ENCODE data around the gene THADA.
"Not testable (repeated sequence)": the region's sequence is repeated elsewhere in the genome, so short reads cannot be mapped to it uniquely, and the experiment has no call there.

THADA gene

DNA sequence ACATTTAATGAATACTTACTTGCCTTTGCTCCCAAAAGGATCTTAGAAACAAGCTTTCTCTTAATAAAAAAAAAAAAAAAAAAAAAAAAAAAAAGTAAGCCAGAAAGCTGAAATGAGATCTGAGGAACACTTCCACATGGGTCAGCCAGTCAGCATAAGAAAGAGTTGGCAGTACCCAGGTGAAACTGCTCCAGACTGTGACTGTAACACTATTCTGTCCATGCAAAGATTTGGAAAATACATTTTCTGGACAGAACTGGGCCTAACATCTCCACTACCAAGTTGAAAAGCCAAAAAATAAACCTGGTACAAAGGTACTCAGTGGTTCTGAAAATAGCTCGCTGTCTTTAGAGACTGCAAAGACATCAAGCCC is 135.7 kb downstream of the THADA start:
- no peak for DNase-seq

DNA sequence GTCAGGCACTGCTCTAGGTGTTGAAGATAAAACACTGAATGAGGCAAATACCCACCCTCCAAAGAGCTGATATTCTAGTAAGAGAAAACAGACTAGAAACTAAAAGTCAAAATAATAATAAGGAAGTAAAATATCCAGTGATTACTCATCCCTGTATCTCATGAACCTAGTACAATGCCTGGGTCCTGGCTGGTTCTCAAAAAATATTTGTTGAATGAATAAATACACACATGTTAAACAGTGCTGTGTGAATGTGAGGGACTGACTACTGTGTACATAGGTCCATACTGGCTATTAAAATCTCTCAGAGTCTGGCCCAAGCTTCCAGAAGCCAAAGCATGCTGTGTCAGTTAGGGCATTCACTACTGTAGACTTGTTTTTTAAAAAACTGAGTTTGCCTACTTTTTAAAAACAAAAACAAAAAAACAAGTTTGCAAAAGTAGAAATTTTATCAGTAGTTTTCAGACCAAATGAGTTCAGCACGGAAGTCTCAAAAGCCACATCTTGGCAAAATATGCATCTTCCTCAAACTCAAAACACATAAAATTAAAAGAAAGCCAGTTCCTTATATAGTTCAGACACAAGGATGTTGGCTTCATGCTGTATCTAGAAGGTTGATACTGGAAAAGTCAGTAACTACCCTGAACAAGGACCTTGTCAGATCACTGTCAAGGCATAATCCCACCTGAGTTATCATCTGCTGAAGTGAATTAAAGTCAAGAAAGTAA is 136.2 kb downstream of the THADA start:
- no peak for DNase-seq

DNA sequence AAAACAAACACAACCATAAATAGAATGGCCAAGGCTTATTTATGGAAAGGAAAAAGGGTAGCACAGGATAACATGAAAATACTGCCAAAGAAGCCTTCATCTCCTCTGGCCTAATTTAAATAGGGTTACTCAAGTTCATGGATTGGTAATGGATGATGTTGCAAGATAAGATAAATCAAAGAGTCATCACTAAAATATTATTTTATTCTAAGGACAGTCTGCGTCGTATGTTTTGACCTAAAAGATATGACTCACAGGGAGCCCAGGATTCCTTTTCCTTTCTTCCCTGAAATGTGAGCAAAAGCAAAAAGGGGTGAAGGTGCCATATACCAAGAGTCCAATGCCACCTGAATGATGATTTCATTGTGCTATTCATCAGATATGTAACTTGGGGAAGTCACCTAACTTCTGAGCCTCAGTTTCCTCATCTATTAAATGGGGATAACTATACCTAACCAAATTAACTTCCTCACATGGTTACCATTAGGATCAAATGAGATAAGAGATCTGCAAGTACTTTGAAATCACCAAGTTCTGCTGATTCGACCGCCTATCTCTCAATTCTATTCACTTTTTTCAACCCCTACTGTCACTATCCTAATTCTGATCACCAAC is 137.7 kb downstream of the THADA start:
- no peak for DNase-seq

DNA sequence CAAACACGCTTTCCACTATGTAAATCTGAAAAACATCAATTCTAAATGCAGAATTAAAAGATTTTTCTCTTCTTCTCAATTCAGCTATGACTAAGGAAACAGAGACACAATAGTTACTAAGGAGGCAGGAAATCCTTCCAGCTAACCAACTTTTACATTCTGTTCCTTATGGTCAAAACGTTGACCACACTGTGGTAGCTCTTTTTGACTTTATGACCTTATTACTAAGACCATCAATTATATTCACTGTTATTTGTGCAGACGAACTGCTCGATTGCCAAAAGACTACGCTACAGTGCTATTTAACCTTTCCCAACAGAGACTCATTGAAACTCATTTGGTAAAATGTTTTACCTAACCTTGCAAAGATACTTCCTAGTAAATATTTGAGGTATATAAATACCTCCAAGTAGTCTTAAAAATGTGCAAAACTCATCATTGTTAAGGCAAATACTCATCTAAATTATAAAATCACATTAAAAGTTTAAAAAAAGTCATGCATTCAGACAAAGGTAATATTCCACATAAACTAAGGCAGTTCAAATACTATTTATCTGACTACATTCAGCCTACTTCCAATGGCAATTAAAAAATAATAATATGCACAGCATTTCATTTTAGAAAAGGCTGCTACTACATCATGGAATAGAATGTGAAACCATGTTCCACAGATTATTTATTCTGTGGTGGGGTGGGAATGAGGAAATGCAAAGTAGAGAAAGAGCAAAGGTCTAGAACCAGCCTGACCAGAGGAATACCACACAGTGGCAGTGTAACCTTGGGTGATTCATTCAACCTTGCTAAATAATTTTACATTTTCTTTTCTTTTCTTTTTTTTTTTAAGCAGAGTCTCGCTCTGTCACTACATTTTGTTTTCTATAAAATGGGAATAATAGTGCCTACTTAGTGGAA is 139.9 kb downstream of the THADA start:
- DNase-seq, result no peak

DNA sequence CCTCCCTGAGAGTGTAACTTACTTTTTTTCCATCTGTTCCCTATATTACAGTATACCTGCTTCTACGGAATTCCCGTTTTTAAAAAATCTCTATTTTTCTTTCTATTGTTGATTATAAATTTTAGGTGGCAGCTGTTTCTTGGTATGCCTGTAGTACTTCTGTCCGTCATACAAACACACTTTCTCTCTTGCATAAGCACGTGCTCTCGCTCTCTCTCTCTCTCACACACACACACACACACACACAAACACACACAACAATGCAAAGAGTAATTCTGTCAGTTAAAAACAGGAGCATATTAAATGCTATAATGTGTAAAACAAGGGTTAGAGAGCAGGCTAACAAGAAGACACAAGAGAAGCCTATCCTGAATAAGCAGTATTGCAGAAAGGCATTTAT is 140.5 kb downstream of the THADA start:
- DNase-seq, result no peak

DNA sequence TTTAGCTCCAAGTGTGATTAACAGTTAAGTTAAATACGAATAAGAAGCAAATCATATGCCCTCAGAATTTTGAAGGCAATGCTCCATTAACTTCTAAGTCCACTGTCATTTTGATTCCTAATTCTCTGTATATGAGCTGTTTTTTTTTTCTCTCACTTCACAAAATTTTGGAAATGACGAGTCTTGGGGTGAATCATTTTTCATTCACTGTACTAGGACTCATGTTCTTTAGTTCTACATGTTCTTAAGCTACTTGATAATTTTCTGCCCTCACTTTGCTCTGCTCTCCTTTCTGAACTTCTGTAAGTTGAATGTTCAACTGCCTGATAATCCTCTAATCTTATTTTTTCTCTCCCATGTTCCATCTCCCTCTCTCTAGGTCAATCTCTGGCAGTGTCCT is 141.0 kb downstream of the THADA start:
- DNase-seq, result no peak

DNA sequence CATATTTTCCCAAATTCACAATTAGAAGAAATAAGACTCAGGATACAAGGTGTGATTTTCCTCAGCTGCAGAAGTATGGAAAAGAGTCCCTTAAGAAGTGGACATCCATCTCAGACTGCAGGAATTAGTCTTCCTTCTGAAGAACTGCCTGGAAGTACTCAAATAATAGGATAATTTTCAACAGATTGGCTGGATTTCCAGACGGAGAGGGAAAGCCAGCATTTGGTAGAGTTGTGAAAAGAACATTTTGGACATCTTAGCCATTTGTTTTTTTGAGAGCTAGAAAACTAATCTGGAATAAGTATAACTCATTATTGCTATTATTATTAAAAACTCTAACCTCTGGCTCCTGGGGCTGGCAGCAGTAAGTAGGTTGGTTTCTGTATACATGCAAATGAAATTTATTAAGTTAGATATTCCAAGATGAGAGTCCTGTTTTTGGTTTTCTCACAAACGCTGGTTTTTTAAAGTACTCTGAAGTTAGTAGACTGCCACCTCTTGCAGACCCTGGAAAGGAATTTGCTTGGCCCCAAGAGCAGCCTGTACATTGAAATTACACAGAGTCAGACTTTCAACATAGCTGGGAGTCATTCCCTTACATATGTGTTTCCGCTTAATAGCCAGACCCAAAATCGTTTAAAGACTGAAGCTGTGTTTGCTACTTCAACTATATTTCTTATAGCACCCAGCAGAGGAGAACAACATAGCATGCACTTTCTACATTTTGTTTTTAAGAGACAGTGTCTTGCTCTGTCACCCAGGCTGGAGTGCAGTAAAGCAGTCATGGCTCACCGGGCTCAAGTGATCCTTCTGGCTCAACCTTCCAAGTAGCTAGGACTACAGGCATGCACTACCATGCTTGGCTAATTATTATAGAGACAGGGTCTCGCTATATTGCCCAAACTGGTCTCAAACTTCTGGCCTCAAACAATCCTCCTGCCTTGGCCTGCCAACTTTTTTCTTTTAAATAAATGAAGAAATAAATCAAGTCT is 142.4 kb downstream of the THADA start:
- DNase-seq, result no peak

DNA sequence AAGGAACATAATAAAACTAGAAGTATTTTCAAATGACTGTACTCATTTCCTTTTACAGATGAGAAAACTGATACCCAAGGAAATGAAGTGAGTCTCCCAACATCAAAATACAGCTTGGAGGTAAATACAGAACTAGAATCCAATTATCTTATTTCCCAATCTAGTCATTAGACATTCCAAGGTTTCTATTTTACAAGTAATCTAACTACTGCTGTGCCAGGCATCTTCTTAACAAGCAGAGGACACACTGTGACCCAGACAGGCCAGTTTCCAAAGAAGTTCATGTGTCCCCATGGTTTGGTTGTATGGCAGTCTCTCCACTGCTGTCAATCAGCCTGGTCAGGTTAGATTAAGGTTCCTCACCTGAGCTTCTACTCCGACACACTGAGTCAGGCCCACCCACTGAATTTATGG is 143.5 kb downstream of the THADA start:
- no peak for DNase-seq

DNA sequence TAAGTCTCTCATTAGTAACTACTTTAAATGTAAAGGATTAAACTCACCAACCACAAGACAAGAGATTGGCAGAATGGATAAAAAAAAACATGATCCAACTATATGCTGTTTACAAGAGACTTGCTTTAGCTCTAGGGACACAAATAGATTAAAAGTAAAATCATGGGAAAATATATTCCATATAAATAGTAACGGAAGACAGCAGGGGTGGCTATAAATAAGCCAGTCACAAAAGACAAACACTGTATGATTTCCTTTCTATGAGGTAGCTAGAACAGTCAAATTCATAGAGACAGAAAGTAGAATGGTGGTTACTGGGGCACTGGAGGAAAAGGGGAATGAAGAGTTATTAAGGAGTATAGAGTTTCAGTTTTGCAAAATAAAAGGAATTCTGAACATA is 145.2 kb downstream of the THADA start:
- no peak for DNase-seq

DNA sequence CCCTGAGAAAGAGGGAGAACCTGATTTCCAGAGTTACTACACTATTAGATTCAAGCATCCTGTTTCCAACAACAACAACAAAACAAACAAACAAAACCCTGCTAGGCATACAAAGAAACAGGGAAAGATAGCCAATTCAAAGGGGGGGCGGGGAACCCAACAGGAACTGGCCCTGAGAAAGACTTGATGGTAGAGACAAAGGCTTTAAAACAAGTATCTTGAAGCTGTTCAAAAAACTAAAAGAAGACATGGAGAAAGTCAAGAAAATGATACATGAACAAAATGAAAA is 147.1 kb downstream of the THADA start:
- no peak for DNase-seq

DNA sequence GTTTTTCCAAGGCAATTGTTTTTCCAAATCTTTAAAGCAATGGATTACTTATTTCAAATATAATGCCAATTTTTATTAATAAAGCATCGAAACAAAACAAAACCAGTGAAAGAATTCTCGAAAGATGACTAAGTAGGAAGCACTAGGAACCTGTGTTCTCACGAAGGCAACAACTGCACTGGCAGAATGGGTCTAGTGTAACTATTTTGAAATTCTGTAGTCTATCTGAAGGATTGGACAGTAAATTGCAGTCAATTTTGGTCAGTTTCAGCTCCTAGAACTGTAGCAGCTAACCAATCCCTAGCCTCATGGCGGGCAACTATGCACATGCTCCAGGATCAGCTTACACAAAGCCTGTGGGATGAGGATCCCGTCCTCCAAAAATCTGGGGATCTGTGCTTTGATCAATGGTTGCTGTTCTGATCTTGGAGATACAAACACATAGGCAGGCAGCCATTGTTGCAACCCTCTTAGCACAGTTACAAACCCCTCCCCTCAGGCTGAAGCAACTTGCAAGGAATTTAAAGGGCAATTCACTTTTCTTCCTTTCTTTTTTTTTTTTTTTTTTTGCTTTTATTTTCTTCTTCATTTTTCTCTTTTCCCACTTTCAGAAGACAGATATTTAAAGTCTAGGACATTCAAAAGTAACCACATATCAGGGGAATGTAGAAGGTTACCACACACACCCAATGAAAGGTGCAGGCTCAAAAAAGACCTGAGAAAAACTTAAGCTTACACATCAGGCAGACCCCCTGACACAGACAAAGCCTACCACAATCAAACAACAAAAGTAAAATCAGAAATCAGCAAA is 147.6 kb downstream of the THADA start:
- DNase-seq, result no peak

DNA sequence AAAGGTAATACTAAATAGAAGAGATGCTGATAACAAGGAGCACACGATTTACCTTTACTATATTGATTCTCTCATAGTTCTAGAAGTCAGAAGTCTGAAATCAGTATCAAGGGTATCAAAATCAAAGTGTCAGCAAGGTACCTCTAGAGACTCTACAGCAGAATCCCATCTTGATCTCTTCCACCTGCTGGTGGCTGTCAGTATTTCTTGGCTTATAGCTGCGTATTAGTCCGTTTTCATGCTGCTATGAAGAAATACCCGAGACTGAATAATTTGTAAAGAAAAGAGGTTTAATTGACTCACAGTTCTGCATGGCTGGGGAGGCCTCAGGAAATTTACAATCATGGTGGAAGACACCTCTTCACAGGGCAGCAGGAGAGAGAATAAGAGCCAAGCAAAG is 149.1 kb downstream of the THADA start:
- not testable (repeated sequence) for DNase-seq

DNA sequence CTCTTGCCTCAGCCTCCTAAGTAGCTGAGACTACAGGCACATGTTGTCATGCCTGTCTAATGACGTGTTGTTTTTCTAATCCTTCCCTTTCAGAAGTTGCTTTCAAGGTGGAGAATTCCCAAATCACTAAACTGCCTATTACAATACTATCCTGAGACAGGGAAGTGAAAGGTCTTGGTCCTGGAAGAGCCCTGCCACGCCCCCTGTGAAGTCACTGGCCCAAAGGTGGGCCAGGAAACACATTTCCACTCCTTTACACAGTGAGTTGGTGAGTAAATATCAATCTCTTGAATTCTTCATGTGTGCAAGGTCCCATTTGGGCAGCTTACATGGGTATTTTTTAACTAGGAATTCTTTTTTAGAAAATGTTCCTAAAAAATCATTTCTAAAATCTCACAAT is 150.1 kb downstream of the THADA start:
- no peak for DNase-seq

DNA sequence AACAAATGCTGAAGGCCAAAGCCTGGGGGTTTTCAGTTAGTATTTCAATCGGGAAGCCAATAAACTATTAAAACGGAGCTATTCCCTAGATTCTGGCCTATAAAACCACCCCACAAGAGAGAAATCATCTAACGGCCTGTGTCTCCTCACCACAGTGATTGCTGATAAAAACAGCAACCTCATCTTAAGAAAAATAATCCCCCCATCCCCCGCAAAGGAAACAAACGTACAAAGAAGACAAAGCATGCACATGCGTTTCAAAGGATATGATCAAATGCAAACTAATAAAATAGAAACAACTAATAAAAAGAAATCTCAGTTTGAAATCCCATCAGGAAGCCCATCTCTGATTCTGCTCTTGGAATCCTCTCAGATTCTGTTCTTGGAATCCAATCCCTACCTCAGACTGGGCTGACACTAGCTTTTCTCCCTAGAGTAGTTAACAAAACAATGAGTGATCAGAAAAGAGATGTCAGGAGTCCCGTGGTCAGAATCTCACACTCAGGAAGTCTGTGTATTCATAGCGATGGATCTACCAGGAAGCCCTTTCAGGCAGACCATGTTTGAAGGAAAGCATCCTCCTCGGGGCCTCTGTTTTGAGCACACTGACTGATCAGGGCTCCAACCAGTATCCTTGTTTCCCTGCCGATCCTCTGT is 150.7 kb downstream of the THADA start:
- DNase-seq, result no peak

DNA sequence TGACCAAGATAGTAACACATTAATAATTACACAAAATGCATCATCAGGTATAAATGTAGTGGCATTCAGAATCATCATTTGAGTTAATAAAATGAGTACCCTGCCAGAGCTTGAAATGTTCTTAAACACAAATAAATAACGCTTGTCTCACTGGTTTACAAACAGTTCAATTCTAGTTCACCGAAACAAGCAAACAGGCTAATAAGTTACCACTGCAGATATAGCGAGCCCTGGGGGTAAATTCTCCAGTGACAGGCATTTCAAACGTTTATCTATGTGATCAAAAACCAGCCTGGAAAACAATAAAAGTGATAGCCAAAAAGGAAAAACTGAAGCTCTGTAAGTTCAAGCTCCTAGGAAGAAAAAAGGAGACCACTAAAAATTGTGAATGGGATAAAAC is 152.6 kb downstream of the THADA start:
- DNase-seq, result no peak

DNA sequence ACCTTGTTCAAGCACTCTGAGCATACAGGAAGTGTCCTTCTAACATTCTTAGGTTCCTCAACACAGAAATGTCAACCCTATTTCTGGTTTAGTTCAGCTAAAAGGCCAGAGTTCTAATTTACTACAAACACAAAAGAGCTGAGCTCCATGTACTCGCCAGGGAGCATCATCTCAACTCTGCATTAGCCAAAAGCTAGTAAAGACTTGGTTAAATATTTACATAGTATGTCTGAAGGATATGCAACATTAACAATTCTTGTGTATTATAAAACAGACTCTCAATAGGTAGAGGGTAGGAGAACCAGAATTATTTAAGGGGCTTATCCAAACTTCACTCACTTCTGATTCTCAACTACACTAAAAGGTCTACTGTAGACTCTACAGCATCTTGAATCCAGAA is 154.6 kb downstream of the THADA start:
- no peak for DNase-seq

DNA sequence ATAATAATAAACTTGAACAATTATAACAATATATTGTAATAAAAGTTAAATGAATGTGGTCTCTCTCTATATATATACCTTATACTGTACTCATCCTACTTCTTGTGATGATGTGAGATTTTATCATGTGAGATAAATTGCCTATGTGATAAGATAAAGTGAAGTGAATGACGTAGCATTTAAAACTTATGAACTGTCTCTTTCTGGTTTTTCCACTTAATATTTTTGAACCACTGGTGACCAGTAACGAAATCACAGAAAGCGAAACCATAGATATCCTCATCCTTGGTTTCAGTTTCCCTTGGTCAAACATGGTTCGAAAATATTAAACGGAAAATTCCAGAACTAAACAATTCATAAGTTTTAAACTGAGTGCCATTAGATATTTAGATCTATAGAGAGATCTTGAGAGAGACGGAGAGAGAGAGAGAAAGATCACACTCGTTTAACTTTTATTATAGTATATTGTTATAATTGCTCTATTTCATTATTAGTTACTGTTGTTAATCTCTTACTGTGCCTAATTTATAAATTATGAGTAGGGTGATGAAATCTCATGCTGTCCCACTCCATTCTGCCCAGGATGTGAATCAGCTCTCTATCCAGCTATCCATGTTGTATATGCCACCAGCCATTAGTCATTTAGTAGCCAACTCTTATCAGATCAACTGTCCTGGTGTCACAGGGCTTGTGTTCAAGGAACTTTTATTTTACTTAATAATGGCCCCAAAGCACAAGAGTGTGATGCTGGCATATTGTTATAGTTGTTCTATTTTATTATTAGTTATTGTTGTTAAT is 156.8 kb downstream of the THADA start:
- DNase-seq, result peak; percentile 69

DNA sequence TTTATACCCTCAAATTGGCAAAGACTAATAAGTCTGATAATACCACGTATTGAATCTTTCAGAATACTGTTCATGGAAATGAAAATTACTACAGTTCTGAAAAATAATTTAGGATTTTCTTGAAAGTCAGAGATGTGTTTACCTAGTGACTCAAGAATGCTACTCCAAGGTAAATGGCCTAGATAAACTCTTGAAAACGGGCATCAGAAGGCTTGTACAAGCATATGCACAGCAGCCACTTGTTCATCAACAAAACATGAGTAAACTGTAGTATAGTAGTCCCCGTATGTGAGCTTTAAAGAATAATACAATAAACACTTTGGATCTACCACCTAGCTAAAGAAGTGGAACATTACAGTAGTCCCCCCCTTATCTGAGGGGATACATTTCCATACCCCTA is 157.5 kb downstream of the THADA start:
- DNase-seq, result no peak

DNA sequence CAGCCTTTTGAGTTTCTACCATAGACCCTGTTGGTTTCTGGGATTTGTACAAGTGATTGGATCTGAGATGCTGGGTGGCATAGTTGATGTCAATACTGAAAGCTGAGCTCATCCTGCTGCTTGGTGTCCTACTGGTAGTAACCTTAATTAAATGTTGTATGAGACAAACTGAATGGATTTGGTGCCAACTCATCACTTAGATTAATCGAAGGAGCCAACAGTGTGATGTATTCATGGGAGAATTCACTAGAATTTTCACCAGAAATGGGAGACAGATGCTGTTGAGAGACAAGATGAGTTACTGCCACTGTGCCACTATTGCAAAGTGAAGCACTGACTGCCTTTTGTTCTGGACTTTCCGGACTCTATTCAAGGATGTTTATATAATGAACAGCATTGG is 158.5 kb downstream of the THADA start:
- DNase-seq, result no peak

DNA sequence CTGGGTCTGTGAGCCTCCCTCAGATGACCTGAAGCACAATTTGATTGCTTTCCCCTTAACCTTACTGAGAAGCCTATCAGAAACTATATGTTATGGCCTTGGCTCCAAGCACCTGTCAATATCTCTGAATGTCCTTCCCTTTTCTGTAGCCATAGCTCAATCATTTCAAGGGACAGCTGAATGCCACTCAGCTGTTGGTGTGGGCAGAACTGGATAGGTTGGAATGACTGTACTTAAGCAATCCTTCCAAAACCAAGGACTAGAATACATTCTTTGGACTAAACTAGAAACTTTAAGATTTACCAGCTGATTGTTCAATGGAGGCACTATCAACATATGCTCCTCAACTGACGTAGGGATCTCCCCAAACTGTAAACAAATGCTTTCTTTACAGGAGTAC is 159.4 kb downstream of the THADA start:
- DNase-seq, result no peak

DNA sequence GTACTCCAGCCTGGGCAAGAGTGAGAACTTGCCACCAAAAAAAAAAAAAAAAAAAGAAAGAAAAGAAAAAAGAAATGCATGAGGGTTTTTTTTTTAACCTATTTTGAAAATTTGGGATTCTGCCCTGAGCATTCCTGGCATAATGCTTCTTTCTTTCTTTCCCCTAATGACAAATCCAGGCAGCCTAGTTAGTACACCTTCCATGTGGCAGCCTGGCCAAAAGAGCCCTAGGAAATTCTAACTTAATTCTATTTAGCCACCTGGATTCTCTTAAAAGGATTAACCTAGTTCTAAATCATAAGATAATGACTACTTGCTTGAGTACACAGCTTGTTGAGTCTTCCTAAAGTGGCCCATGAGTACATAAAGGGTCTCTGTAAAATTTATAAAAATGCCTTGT is 160.1 kb downstream of the THADA start:
- DNase-seq, result no peak

Measured in hematopoietic multipotent progenitor cell treated with erythropoietin and hydrocortisone succinate and interleukin-3 and kit ligand, for 8 days (in vitro differentiated cells).